Brain microvascular endothelial cell (primary cell): ENCODE measurements around the gene B3GNT2.

Experiments
- DNase-seq: peaks from one replicate; pipeline ENCODE4 v3.0.0-alpha.2; 2020
- H3K27ac ChIP-seq: fragments of 250-450 bp; sonication (Bioruptor Pico); 2 replicates; pipeline ENCODE4 v1.5.1; 2020; ENCODE audit warnings: mild to moderate bottlenecking, moderate library complexity
- H3K27me3 ChIP-seq: fragments of 250-450 bp; sonication (Bioruptor Pico); replicated peaks from 2 replicates; pipeline ENCODE4 v1.5.1; 2020; ENCODE audit warnings: mild to moderate bottlenecking
- H3K36me3 ChIP-seq: fragments of 250-450 bp; sonication (Bioruptor Pico); replicated peaks from 2 replicates; pipeline ENCODE4 v1.5.1; 2020; ENCODE audit warnings: mild to moderate bottlenecking
- H3K4me3 ChIP-seq: 2 replicates; pipeline ENCODE4 v1.5.1; 2011; ENCODE audit warnings: low read depth, mild to moderate bottlenecking, control low read depth, low read length, moderate library complexity
- CTCF ChIP-seq: IDR thresholded peaks from 2 replicates; pipeline ENCODE4 v1.5.1; 2011; ENCODE audit warnings: low read depth, mild to moderate bottlenecking, moderate library complexity, low read length, control low read depth, inconsistent platforms; ENCODE audit errors: missing control alignments
- in situ Hi-C: cut with HindIII; loops from 2 replicates; pipeline ENCODE4 v1.10.0; 2017; ENCODE audit warnings: low sequenced_read_pairs, low pct_ligation_motif_present

B3GNT2 gene

GRCh38 chr2:62207491-62207890 lies 11.6 kb downstream of the B3GNT2 start:
- no peak for TF ChIP-seq CTCF
- Histone ChIP-seq H3K4me3 (no peak overlapping the region), H3K27ac (no peak overlapping the region), H3K36me3 (no peaks in the 10 kb centered on the region), H3K27me3 (no peaks in the 10 kb centered on the region)
- in situ Hi-C loops: no loop called here
- no peak for DNase-seq

- no peak for TF ChIP-seq CTCF
- in situ Hi-C loops: no loop called here
- DNase-seq: no peak
- no peak overlapping the region for H3K27ac ChIP-seq
- no peak overlapping the region for H3K4me3 ChIP-seq
- no peaks in the 10 kb centered on the region for H3K27me3 ChIP-seq
- no peaks in the 10 kb centered on the region for H3K36me3 ChIP-seq
Observed at GRCh38 chr2:62208074-62208757, 12.3 kb downstream of the B3GNT2 start.

- in situ Hi-C loops: no loop called here
- Histone ChIP-seq H3K27me3 (no peaks in the 10 kb centered on the region), H3K4me3 (no peak overlapping the region), H3K27ac (no peak overlapping the region), H3K36me3 (no peaks in the 10 kb centered on the region)
- no peak for TF ChIP-seq CTCF
- DNase-seq: no peak
Observed at GRCh38 chr2:62208758-62209114, 12.8 kb downstream of the B3GNT2 start.

GRCh38 chr2:62209427-62209991 lies 13.6 kb downstream of the B3GNT2 start:
- Histone ChIP-seq H3K4me3 (no peak overlapping the region), H3K36me3 (no peaks in the 10 kb centered on the region), H3K27me3 (no peaks in the 10 kb centered on the region), H3K27ac (no peak overlapping the region)
- no peak for TF ChIP-seq CTCF
- in situ Hi-C loops: no loop called here
- no peak for DNase-seq

- TF ChIP-seq CTCF: peak; percentile 23
- peak; percentile 48 for DNase-seq
- Histone ChIP-seq H3K27me3 (no peaks in the 10 kb centered on the region), H3K4me3 (no peak overlapping the region), H3K36me3 (no peaks in the 10 kb centered on the region), H3K27ac (peak overlapping the region; percentile 85)
- in situ Hi-C loops: no loop called here
Observed at GRCh38 chr2:62215306-62216064, 19.6 kb downstream of the B3GNT2 start.
